Panc1 (cell line): ENCODE measurements around the gene MCM3AP. TPM values are rescaled to one million over a fixed set of nuclear protein-coding genes. Genes with fewer than 3 reads are reported as not detected.

Source experiments
- ATAC-seq: fragments of 200-7000 bp; cut with Tn5 transposase; 2 replicates; pipeline ENCODE4 v1.9.1; 2020; ENCODE audit warnings: mild to moderate bottlenecking, moderate library complexity
- BruUV-seq: library from RNA; stranded (reverse); fragments of 400-500 nt; replicated peaks from 2 replicates; lab custom pipeline; 2021; lab: Mats Ljungman, UMichigan
- CTCF ChIA-PET: fragments of 300-600 bp; sonication (Branson Sonifier 250); formaldehyde crosslinking; loops from one replicate; lab custom pipeline; 2022; ENCODE audit warnings: antibody characterized with exemption; lab: Charles Lee
- POLR2A ChIA-PET: fragments of 300-600 bp; sonication (Branson Sonifier 250); formaldehyde crosslinking; loops from one replicate; lab custom pipeline; 2022; ENCODE audit warnings: antibody characterized with exemption; lab: Charles Lee
- DNase-seq: peaks from one replicate; pipeline ENCODE4 v3.0.0-alpha.2; 2010; ENCODE audit warnings: low read depth, low spot score
- H3K27ac ChIP-seq: 2 replicates; pipeline ENCODE4 v1.5.1; 2011; ENCODE audit warnings: mild to moderate bottlenecking, low read length, inconsistent platforms
- H3K27me3 ChIP-seq: fragments of 200-500 bp; sonication (Bioruptor generic); 2 replicates; pipeline ENCODE4 v1.6.0; 2014; ENCODE audit warnings: low read length, inconsistent platforms; ENCODE audit not compliant: control insufficient read depth, insufficient read depth
- H3K36me3 ChIP-seq: fragments of 200-500 bp; sonication (Bioruptor generic); 2 replicates; pipeline ENCODE4 v1.5.1; 2014; ENCODE audit warnings: inconsistent platforms, mild to moderate bottlenecking, low read length, moderate library complexity; ENCODE audit not compliant: control insufficient read depth, insufficient read depth
- H3K4me1 ChIP-seq: 2 replicates; pipeline ENCODE4 v1.5.1; 2011; ENCODE audit warnings: inconsistent platforms, mild to moderate bottlenecking, low read length, moderate library complexity; ENCODE audit not compliant: control insufficient read depth, insufficient read depth
- H3K4me3 ChIP-seq, 2 experiments: 2 replicates each; pipeline ENCODE4 v1.5.1; 2011 to 2012; ENCODE audit warnings: low read depth in 2 of 2, low read length in 2 of 2, mild to moderate bottlenecking in 2 of 2, inconsistent platforms in 1 of 2, moderate library complexity in 1 of 2
- H3K9me3 ChIP-seq: fragments of 200-500 bp; sonication (Bioruptor generic); 2 replicates; pipeline ENCODE4 v1.5.1; 2014; ENCODE audit warnings: low read depth, mild to moderate bottlenecking, inconsistent platforms, low read length, moderate library complexity; ENCODE audit not compliant: control insufficient read depth, insufficient read depth
- CTCF ChIP-seq: fragments of 450-650 bp; IDR thresholded peaks from 2 replicates; pipeline ENCODE4 v1.5.1; 2017; ENCODE audit warnings: mild to moderate bottlenecking
- POLR2AphosphoS5 ChIP-seq: IDR thresholded peaks from 2 replicates; pipeline ENCODE4 v1.6.1; 2012; ENCODE audit warnings: mild to moderate bottlenecking, low read depth, low read length, moderate library complexity
- REST ChIP-seq, 2 experiments: IDR thresholded peaks; 2 replicates each; pipeline ENCODE4 v1.6.1; 2011 to 2012; ENCODE audit warnings: low read depth in 2 of 2, control low read depth in 1 of 2, low read length in 1 of 2, mild to moderate bottlenecking in 1 of 2, moderate library complexity in 1 of 2; ENCODE audit not compliant: insufficient read depth in 1 of 2
- SIN3A ChIP-seq: IDR thresholded peaks from 2 replicates; pipeline ENCODE4 v1.6.1; 2012; ENCODE audit warnings: low read depth, mild to moderate bottlenecking, low read length, moderate library complexity, borderline replicate concordance; ENCODE audit not compliant: insufficient read depth
- TCF7L2 ChIP-seq: IDR thresholded peaks from 2 replicates; pipeline ENCODE4 v1.6.1; 2011; ENCODE audit warnings: mild to moderate bottlenecking, low read depth, low read length, inconsistent platforms
- in situ Hi-C: cut with HindIII; loops from 2 replicates; pipeline ENCODE4 v1.10.0; 2016; ENCODE audit warnings: low sequenced_read_pairs, low pct_unique_long_range_greater_than_20kb
- intact Hi-C: fragments of 100-400 bp; cut with micrococcal nuclease; formaldehyde crosslinking; loops from one replicate; pipeline ENCODE4 v1.10.0; 2022; ENCODE audit not compliant: unreplicated experiment
- total RNA-seq: library from RNA; stranded (reverse); gene quantifications from one replicate; pipeline ENCODE4 v1.2.1, GENCODE V29; 2021; ENCODE audit not compliant: unreplicated experiment

MCM3AP gene
- total RNA-seq, 1 experiment from 2014 or later = 95.0 TPM

GRCh38 chr21:46206163-46207005 lies 79.0 kb downstream of the MCM3AP start:
- intact Hi-C loops (no loop called here), in situ Hi-C loops (no loop called here)

GRCh38 chr21:46205766-46206162 lies 79.6 kb downstream of the MCM3AP start:
- in situ Hi-C loops = no loop called here
- intact Hi-C loops = no loop called here
- DNase-seq = no peak
- Histone ChIP-seq H3K36me3 (no peaks in the 10 kb centered on the region; the same call in 1 of the 2 replicates), H3K27me3 (no peaks in the 10 kb centered on the region), H3K4me3 (no peak overlapping the region), H3K9me3 (no peaks in the 10 kb centered on the region), H3K27ac (no peak overlapping the region), H3K4me1 (no peaks in the 10 kb centered on the region)
- no TSS peak for BruUV-seq
- no peak for ATAC-seq
- no peak for TF ChIP-seq TCF7L2
- no peak for TF ChIP-seq REST (IDR thresholded peaks at IDR 0.05; ENCODE audit: insufficient read depth in 1 of 2, low read depth in 2 of 2, low read length in 1 of 2)
- no peak for TF ChIP-seq POLR2AphosphoS5
- TF ChIP-seq CTCF = no peak
- no peak for TF ChIP-seq SIN3A
- ChIA-PET POLR2A (no interaction called here), CTCF (no interaction called here)

More at GRCh38 chr21:46206163-46207005, 79.0 kb downstream of the MCM3AP start:
- no peak for TF ChIP-seq SIN3A
- TF ChIP-seq POLR2AphosphoS5 = no peak
- TF ChIP-seq REST (IDR thresholded peaks at IDR 0.05; ENCODE audit: insufficient read depth in 1 of 2, low read depth in 2 of 2, low read length in 1 of 2) = no peak
- no peak for TF ChIP-seq TCF7L2
- no peak for TF ChIP-seq CTCF
- no peak overlapping the region for H3K27ac ChIP-seq
- no TSS peak for BruUV-seq
- H3K4me3 ChIP-seq = no peak overlapping the region
- H3K4me1 ChIP-seq = no peaks in the 10 kb centered on the region
- H3K27me3 ChIP-seq = no peaks in the 10 kb centered on the region
- no peak for DNase-seq
- CTCF ChIA-PET = no interaction called here
- ATAC-seq = no peak
- no peaks in the 10 kb centered on the region for H3K9me3 ChIP-seq
- POLR2A ChIA-PET = no interaction called here
- no peaks in the 10 kb centered on the region; the same call in 1 of the 2 replicates for H3K36me3 ChIP-seq
